NOMO-1 treated with DMSO at 0.1 percent for 48 hours (cell line): ENCODE results near the gene SLC8A3.
A peak's percentile ranks its signal among the peaks of the same experiment; 100 is the strongest.

Experiments
- DNase-seq: peaks from one replicate; lab custom pipeline; 2025; ENCODE audit not compliant: unreplicated experiment; lab: John Stamatoyannopoulos, UW

Gene SLC8A3

GRCh38 chr14:70073924-70074566 is 114.7 kb downstream of the SLC8A3 start:
- DNase-seq: peak; percentile 58

GRCh38 chr14:70069186-70069585 is 119.6 kb downstream of the SLC8A3 start:
- no peak for DNase-seq

GRCh38 chr14:70067810-70068209 is 120.9 kb downstream of the SLC8A3 start:
- no peak for DNase-seq

- DNase-seq: no peak
These were observed 124.5 kb downstream of the SLC8A3 start for GRCh38 chr14:70064136-70064865.

GRCh38 chr14:70061108-70061507 is 127.6 kb downstream of the SLC8A3 start:
- no peak for DNase-seq

GRCh38 chr14:70059545-70059944 is 129.2 kb downstream of the SLC8A3 start:
- DNase-seq: no peak

GRCh38 chr14:70057519-70058136 is 131.1 kb downstream of the SLC8A3 start:
- DNase-seq: no peak

GRCh38 chr14:70052990-70053389 is 135.8 kb downstream of the SLC8A3 start:
- DNase-seq: no peak

- no peak for DNase-seq
These were observed 138.6 kb downstream of the SLC8A3 start for GRCh38 chr14:70050136-70050535.

GRCh38 chr14:70049605-70050004 is 139.1 kb downstream of the SLC8A3 start:
- no peak for DNase-seq

GRCh38 chr14:70048313-70048654 is 140.5 kb downstream of the SLC8A3 start:
- DNase-seq: no peak

GRCh38 chr14:70047598-70048312 is 141.0 kb downstream of the SLC8A3 start:
- no peak for DNase-seq

GRCh38 chr14:70045844-70046535 is 142.8 kb downstream of the SLC8A3 start:
- peak; percentile 58 for DNase-seq

- DNase-seq: no peak
These were observed 143.4 kb downstream of the SLC8A3 start for GRCh38 chr14:70045310-70045709.

- DNase-seq: peak; percentile 4
These were observed 145.8 kb downstream of the SLC8A3 start for GRCh38 chr14:70043001-70043400.

GRCh38 chr14:70036665-70037064 is 152.1 kb downstream of the SLC8A3 start:
- DNase-seq: no peak

GRCh38 chr14:70034257-70034656 is 154.5 kb downstream of the SLC8A3 start:
- DNase-seq: no peak

- no peak for DNase-seq
These were observed 155.2 kb downstream of the SLC8A3 start for GRCh38 chr14:70033561-70033960.

GRCh38 chr14:70033116-70033515 is 155.6 kb downstream of the SLC8A3 start:
- no peak for DNase-seq

- no peak for DNase-seq
These were observed 156.3 kb downstream of the SLC8A3 start for GRCh38 chr14:70032447-70032846.

GRCh38 chr14:70032016-70032415 is 156.7 kb downstream of the SLC8A3 start:
- no peak for DNase-seq
